GM12864 (cell line): ENCODE data around the gene UGT1A7.
"Not testable (repeated sequence)": the region's sequence is repeated elsewhere in the genome, so short reads cannot be mapped to it uniquely, and the experiment has no call there.

Source experiments
- DNase-seq: peaks from one replicate; pipeline ENCODE4 v3.0.0-alpha.2; 2011; ENCODE audit warnings: low read depth
- H3K4me3 ChIP-seq: 2 replicates; pipeline ENCODE4 v1.5.1; 2011; ENCODE audit warnings: mild to moderate bottlenecking, low read depth, low read length, control low read depth
- TF ChIP-seq, protein P1 (sequence below): IDR thresholded peaks from 2 replicates; pipeline ENCODE4 v1.5.1; 2011; ENCODE audit warnings: low read depth, mild to moderate bottlenecking, moderate library complexity, low read length, control low read depth, inconsistent platforms; ENCODE audit errors: missing control alignments

UGT1A7 gene

DNA sequence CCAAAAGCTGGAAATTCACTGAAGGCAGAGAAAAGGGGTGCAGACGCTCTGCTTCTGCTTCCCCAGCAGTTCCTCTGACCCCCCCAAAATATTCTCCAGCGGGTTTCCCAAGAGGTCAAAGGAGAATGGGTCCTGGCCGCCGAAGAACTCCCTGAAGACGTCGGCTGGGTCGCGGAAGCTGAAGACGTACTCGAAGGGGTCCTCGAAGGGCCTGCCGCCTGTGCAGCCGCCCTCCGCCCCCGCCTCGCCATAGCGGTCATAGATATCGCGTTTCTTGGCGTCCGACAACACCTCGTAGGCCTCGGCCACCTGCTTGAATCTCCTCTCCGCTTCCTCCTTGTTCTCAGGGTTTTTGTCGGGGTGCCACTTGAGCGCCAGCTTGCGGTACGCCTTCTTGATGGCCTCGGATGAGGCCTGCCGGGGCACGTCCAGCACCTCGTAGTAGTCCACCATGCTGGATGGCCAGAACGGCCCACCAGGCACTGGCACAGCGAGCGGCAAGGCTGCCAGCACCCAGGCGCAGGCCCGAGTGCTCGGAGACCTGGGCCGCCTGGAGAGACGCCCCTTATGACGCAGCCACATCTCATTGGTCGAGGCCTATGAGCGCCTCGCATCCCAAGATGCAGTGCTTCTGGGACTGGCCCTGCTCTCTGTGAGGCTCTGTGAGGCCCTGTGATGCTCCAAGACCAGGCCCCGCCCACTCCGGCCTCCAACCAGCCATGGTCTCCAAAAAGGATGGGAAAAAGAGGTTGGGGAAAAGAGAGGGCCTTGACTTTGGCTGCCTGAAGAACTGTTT, 62.0 kb downstream of the UGT1A7 start:
- TF ChIP-seq, protein P1, sequence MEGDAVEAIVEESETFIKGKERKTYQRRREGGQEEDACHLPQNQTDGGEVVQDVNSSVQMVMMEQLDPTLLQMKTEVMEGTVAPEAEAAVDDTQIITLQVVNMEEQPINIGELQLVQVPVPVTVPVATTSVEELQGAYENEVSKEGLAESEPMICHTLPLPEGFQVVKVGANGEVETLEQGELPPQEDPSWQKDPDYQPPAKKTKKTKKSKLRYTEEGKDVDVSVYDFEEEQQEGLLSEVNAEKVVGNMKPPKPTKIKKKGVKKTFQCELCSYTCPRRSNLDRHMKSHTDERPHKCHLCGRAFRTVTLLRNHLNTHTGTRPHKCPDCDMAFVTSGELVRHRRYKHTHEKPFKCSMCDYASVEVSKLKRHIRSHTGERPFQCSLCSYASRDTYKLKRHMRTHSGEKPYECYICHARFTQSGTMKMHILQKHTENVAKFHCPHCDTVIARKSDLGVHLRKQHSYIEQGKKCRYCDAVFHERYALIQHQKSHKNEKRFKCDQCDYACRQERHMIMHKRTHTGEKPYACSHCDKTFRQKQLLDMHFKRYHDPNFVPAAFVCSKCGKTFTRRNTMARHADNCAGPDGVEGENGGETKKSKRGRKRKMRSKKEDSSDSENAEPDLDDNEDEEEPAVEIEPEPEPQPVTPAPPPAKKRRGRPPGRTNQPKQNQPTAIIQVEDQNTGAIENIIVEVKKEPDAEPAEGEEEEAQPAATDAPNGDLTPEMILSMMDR = no peak
- no peak overlapping the region for H3K4me3 ChIP-seq
- DNase-seq = no peak

DNA sequence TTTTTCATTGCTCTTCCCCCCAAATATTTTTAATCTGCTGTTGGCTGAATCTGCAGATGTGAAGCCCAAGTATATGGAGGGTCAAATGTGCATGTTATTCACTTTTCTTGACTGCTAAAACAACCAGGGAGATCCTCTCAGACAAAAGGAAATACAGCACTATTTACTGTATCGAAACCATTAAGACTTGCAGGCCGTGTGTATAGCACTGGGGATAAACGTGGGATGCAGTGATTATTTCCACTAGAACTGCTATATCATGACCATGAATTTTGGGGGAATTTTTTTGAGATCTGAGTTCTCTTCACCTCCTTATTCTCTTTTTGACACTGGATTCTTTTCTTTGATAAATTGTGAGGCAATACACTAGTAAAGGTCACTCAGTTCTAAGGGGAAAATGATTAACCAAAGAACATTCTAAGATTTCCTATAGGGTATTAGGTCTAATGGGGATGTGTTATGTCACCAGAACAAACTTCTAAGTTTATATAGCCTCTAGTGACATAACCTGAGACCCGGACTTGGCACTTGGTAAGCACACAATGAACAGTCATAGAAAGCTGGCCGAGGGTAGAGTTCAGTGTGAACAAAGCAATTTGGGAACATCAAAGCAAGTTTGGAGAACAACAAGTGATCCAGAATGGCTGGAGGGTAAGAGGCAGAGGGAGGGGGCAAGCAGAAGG, 63.5 kb downstream of the UGT1A7 start:
- no peak for DNase-seq
- TF ChIP-seq, protein P1 = no peak
- no peak overlapping the region for H3K4me3 ChIP-seq

DNA sequence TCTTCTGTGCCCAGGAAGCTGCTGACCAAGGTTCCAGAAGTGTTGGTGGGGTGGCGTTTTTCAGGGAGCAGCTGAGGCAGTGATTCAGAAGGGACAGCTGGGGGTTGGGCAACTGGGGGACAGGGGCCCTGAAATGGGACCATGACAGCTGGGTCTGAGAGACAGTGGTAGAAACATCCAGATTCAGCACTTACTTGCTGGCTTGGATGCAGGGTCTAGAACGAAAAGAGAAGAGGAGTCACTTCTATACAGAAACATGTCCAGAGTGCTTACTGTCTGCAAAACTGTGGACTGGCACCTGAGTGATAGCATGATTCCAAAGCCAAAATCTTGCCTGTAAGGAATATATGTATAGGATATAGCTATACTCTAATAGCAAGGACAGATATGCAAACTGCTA, 64.1 kb downstream of the UGT1A7 start:
- not testable (repeated sequence) for H3K4me3 ChIP-seq, DNase-seq

DNA sequence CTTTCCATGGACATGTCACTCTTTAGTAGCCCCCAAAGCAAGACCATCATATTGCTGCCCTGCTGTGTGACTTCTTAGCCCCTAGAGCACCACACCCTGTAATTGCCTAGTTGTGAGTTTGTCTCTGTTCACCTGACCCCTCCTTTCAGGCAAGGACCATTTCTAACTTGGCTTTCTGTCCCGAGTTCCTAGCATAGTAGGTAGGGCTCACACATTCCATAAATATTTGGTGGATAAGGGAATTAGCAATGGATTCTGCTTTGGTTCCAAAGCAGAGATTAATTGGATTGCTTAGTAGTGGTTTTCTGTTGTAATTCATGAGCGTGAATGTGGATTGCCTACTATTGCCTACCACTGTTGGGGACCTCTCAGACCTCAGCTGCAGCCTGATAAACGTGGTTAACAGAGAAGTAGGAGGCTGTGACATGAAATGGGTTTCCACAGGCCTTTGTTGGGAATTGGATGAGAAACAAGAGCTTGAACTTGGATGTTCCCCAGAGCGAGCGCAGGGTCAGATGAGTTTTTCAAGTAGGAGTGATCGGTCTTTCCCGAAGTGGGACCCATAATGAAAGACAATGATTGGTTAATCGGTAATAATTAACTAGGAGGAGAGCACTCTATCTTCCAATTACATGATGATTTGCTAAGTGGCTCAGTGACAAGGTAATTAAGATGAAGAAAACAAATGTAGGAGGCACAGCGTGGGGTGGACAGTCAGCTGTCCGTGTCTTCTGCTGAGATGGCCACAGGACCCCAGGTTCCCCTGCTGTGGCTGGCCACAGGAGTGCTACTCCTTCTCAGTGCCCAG, 65.0 kb downstream of the UGT1A7 start:
- DNase-seq = no peak
- TF ChIP-seq, protein P1 = no peak
- no peak overlapping the region for H3K4me3 ChIP-seq

DNA sequence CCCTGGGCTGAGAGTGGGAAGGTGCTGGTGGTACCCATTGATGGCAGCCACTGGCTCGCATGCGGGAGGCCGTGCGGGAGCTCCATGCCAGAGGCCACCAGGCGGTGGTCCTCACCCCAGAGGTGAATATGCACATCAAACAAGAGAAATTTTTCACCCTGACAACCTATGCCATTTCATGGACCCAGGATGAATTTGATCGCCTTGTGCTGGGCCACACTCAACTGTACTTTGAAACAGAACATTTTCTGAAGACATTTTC, 65.5 kb downstream of the UGT1A7 start:
- H3K4me3 ChIP-seq = no peak overlapping the region
- TF ChIP-seq, protein P1 = no peak
- DNase-seq = no peak

DNA sequence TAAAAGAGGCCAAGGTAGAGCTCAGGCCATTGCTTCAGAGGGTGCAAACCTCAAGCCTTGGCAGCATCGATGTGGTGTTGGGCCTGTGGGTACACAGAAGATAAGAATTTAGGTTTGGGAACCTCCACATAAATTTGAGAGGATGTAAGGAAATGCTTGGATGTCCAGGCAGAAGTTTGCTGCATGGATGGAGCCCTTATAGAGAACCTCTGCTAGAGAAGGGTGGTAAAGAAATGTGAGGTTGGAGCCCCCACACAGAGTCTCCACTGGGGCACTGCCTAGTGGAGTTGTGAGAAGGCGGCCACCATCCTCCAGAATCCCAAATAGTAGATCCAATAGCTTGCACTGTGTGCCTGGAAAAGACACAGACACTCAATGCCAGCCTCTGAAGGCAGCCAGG, 69.0 kb downstream of the UGT1A7 start:
- H3K4me3 ChIP-seq, DNase-seq: not testable (repeated sequence)

DNA sequence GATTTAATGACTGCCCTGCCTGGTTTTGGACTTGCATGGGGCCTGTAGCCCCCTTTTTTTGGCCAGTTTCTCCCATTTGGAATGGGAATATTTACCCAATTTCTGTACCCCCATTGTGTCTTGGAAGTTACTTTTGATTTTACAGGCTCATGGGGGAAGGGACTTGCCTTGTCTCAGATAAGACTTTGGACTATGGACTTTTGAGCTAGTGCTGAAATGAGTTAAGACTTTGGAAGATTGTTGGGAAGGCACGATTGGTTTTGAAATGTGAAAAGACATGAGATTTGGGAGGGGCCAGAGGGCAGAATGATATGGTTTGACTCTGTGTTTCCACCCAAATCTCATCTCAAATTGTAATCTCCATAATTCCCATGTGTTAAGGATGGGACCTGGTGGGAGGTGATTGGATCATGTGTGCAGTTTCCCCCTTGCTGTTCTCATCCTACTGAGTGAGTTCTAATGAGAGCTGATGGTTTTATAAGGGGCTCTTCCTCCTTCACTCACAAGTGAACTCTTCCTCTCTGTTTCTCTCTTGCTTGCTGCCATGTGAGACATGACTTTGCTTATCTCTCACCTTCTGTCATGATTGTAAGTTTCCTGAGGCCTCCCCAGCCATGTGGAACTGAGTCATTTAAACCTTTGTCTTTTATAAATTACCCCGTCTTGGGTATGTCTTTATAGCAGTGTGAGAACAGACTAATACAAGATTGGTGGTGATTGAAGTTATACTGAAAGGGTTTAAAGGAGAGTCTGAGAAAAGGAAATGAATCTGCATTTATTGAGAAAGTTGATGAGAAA, 69.7 kb downstream of the UGT1A7 start:
- not testable (repeated sequence) for DNase-seq, H3K4me3 ChIP-seq
